ENCODE results near the gene RPA3. TPM values are rescaled to one million over a fixed set of nuclear protein-coding genes. Genes with fewer than 3 reads are reported as not detected.
A peak's percentile ranks its signal among the peaks of the same experiment; 100 is the strongest.

Gene RPA3
- total and polyA plus RNA-seq, 7 experiments from 2014 or later, result 20.0 to 96.9 (median 28.1) TPM

DNA sequence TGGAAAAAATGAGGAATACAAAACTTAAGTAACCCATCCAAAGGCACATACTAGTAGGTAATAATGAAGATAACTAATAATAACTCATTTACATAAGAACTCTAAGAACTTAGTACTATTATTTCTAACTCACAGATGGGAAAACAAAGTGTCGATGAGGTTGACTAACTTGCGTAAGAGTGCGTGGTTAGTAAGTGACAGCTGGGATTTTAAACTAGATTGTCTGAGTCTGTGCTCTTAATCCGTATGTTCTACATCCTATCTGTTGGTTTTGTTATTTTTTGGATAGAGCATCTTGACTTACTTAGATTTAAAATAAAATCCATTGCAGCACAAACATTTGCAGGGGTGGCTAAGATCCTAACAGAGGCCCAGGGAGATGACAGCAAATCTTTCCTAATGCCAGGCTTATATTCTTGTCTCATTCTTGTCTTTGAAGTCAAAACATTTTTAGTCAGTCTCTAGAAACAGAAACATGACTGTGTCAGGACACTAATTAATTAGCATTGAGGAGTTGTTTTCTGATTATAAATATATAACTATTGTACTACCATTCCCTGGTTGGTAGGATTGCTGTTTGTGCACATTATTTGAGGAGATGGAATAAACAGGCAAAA lies 11.7 kb downstream of the RPA3 start:
- peaks cover 7 to 42% (median 22%) of the 10 kb centered on the region in 7 donors for H3K4me1 Mint-ChIP-seq
- Histone ChIP-seq H3K27me3 (ENCODE audit: control insufficient read depth in 2 of 2, insufficient read depth in 2 of 2, low read length in 2 of 2) (no peaks in the 10 kb centered on the region), H3K36me3 (ENCODE audit: control insufficient read depth in 2 of 3, insufficient read depth in 3 of 3, low read length in 3 of 3) (no peaks in the 10 kb centered on the region), H3K27ac (ENCODE audit: low read depth, low read length) (no peak overlapping the region), H3K4me1 (ENCODE audit: control insufficient read depth in 2 of 2, insufficient read depth in 2 of 2, low read length in 2 of 2) (no peaks in the 10 kb centered on the region), H3K9me3 (ENCODE audit: control insufficient read depth in 2 of 3, low read length in 3 of 3) (no peaks in the 10 kb centered on the region), H3K4me3 (ENCODE audit: low read length) (no peak overlapping the region)
- DNase-seq, result no peak
- no peak overlapping the region for H3K4me3 Mint-ChIP-seq
- intact Hi-C loops (cut with micrococcal nuclease), result no loop called here
- H3K9me3 Mint-ChIP-seq, result no peaks in the 10 kb centered on the region
- ChIA-PET POLR2A (no interaction called here), CTCF (interaction anchor here (1.3 kb wide), 1 partner anchor 25 kb away, joined by 4 read pairs; no protein-coding TSS in a partner anchor)
- no peak overlapping the region for H3K27ac Mint-ChIP-seq
- peaks cover 0 to 28% (median 0%) of the 10 kb centered on the region in 5 donors for H3K36me3 Mint-ChIP-seq
- no peak for ATAC-seq
- H3K27me3 Mint-ChIP-seq, result no peaks in the 10 kb centered on the region

DNA sequence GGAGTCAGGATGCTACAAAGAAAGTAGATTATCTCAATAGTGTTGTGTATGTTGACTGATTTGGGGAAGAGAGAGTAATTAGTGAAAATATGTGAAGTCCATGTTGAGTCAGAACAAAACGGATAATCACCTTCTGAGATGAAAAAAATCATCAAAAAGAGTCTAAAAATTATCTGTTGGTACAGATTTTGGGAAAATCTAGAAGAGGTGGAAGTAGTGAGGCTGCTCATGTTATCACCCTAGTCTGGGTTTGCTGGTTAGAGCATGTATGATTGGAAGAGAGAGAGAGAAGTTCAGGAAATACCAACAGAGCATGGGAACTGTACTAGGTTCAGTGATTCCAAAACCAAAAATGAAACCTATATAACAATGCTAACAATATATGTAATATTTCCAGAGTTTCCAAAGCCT lies 12.3 kb downstream of the RPA3 start:
- Mint-ChIP-seq H3K4me1 (peaks cover 7 to 46% (median 26%) of the 10 kb centered on the region in 7 donors), H3K36me3 (peaks cover 0 to 28% (median 0%) of the 10 kb centered on the region in 5 donors), H3K4me3 (no peak overlapping the region), H3K9me3 (no peaks in the 10 kb centered on the region), H3K27ac (no peak overlapping the region), H3K27me3 (no peaks in the 10 kb centered on the region)
- Histone ChIP-seq H3K36me3 (ENCODE audit: control insufficient read depth in 2 of 3, insufficient read depth in 3 of 3, low read length in 3 of 3) (no peaks in the 10 kb centered on the region), H3K4me3 (ENCODE audit: low read length) (no peak overlapping the region), H3K4me1 (ENCODE audit: control insufficient read depth in 2 of 2, insufficient read depth in 2 of 2, low read length in 2 of 2) (no peaks in the 10 kb centered on the region), H3K9me3 (ENCODE audit: control insufficient read depth in 2 of 3, low read length in 3 of 3) (no peaks in the 10 kb centered on the region), H3K27ac (ENCODE audit: low read depth, low read length) (no peak overlapping the region), H3K27me3 (ENCODE audit: control insufficient read depth in 2 of 2, insufficient read depth in 2 of 2, low read length in 2 of 2) (no peaks in the 10 kb centered on the region)
- intact Hi-C loops (cut with micrococcal nuclease), result no loop called here
- no peak for DNase-seq
- ChIA-PET CTCF (no interaction called here), POLR2A (no interaction called here)
- ATAC-seq, result no peak

- intact Hi-C loops (cut with micrococcal nuclease), result no loop called here
- Mint-ChIP-seq H3K4me1 (peaks cover 7 to 45% (median 26%) of the 10 kb centered on the region in 7 donors), H3K27me3 (no peaks in the 10 kb centered on the region), H3K27ac (no peak overlapping the region), H3K36me3 (peaks cover 0 to 23% (median 0%) of the 10 kb centered on the region in 5 donors), H3K4me3 (no peak overlapping the region), H3K9me3 (no peaks in the 10 kb centered on the region)
- ATAC-seq, result no peak
- DNase-seq, result no peak
- H3K9me3 ChIP-seq (ENCODE audit: control insufficient read depth in 2 of 3, low read length in 3 of 3), result no peaks in the 10 kb centered on the region
- H3K4me3 ChIP-seq (ENCODE audit: low read length), result no peak overlapping the region
- H3K4me1 ChIP-seq (ENCODE audit: control insufficient read depth in 2 of 2, insufficient read depth in 2 of 2, low read length in 2 of 2), result no peaks in the 10 kb centered on the region
- POLR2A ChIA-PET, result no interaction called here
- CTCF ChIA-PET, result interaction anchor here (0.6 kb wide), 1 partner anchor 260 kb away, joined by 3 read pairs; no protein-coding TSS in a partner anchor
- H3K27ac ChIP-seq (ENCODE audit: low read depth, low read length), result no peak overlapping the region
- no peaks in the 10 kb centered on the region for H3K27me3 ChIP-seq (ENCODE audit: control insufficient read depth in 2 of 2, insufficient read depth in 2 of 2, low read length in 2 of 2)
- H3K36me3 ChIP-seq (ENCODE audit: control insufficient read depth in 2 of 3, insufficient read depth in 3 of 3, low read length in 3 of 3), result no peaks in the 10 kb centered on the region
Measured at GRCh38 chr7:7705318-7705717, 13.1 kb downstream of the RPA3 start.

GRCh38 chr7:7704867-7705266 lies 13.5 kb downstream of the RPA3 start:
- Mint-ChIP-seq H3K36me3 (peaks cover 0 to 20% (median 0%) of the 10 kb centered on the region in 5 donors), H3K9me3 (no peaks in the 10 kb centered on the region), H3K27ac (no peak overlapping the region), H3K4me1 (peaks cover 8 to 44% (median 28%) of the 10 kb centered on the region in 7 donors), H3K4me3 (no peak overlapping the region), H3K27me3 (no peaks in the 10 kb centered on the region)
- H3K4me3 ChIP-seq (ENCODE audit: low read length), result no peak overlapping the region
- H3K9me3 ChIP-seq (ENCODE audit: control insufficient read depth in 2 of 3, low read length in 3 of 3), result no peaks in the 10 kb centered on the region
- ATAC-seq (no peak), DNase-seq (no peak)
- POLR2A ChIA-PET, result no interaction called here
- H3K4me1 ChIP-seq (ENCODE audit: control insufficient read depth in 2 of 2, insufficient read depth in 2 of 2, low read length in 2 of 2), result no peaks in the 10 kb centered on the region
- no peaks in the 10 kb centered on the region for H3K27me3 ChIP-seq (ENCODE audit: control insufficient read depth in 2 of 2, insufficient read depth in 2 of 2, low read length in 2 of 2)
- no peaks in the 10 kb centered on the region for H3K36me3 ChIP-seq (ENCODE audit: control insufficient read depth in 2 of 3, insufficient read depth in 3 of 3, low read length in 3 of 3)
- CTCF ChIA-PET, result interaction anchor here (0.6 kb wide), 1 partner anchor 260 kb away, joined by 3 read pairs; no protein-coding TSS in a partner anchor
- intact Hi-C loops (cut with micrococcal nuclease), result no loop called here
- no peak overlapping the region for H3K27ac ChIP-seq (ENCODE audit: low read depth, low read length)

DNA sequence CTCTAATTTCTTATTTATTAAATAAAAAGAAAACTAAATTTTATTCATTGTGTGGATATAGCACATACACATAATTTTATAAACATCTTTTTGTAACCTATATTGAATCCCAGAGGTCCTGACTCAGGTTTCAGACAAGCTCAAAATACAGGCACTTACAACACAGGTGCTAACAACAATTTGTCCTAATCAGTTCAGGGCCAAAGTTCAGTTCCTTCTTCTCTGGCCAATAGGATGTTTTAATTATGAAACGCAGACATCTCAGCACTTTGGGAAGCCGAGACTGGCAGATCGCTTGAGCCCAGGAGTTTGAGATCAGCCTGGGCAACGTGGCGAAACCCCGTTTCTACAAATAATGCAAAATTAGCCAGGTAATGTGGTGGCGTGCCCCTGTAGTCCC lies 15.0 kb downstream of the RPA3 start:
- Histone ChIP-seq H3K9me3 (ENCODE audit: control insufficient read depth in 2 of 3, low read length in 3 of 3) (no peaks in the 10 kb centered on the region), H3K4me3 (ENCODE audit: low read length) (no peak overlapping the region), H3K36me3 (ENCODE audit: control insufficient read depth in 2 of 3, insufficient read depth in 3 of 3, low read length in 3 of 3) (no peaks in the 10 kb centered on the region), H3K27ac (ENCODE audit: low read depth, low read length) (no peak overlapping the region), H3K27me3 (ENCODE audit: control insufficient read depth in 2 of 2, insufficient read depth in 2 of 2, low read length in 2 of 2) (no peaks in the 10 kb centered on the region), H3K4me1 (ENCODE audit: control insufficient read depth in 2 of 2, insufficient read depth in 2 of 2, low read length in 2 of 2) (peaks cover 0 to 3% of the 10 kb centered on the region in 2 donors)
- DNase-seq (no peak), ATAC-seq (no peak)
- Mint-ChIP-seq H3K4me3 (no peak overlapping the region), H3K36me3 (peaks cover 0 to 19% (median 0%) of the 10 kb centered on the region in 5 donors), H3K4me1 (peaks cover 10 to 41% (median 25%) of the 10 kb centered on the region in 7 donors), H3K27ac (no peak overlapping the region), H3K9me3 (no peaks in the 10 kb centered on the region), H3K27me3 (no peaks in the 10 kb centered on the region)
- intact Hi-C loops (cut with micrococcal nuclease), result no loop called here
- ChIA-PET CTCF (no interaction called here), POLR2A (interaction anchor here (0.6 to 0.7 kb wide), 2 partner anchors 36 to 264 kb away, joined by 3 read pairs; no protein-coding TSS in a partner anchor)

DNA sequence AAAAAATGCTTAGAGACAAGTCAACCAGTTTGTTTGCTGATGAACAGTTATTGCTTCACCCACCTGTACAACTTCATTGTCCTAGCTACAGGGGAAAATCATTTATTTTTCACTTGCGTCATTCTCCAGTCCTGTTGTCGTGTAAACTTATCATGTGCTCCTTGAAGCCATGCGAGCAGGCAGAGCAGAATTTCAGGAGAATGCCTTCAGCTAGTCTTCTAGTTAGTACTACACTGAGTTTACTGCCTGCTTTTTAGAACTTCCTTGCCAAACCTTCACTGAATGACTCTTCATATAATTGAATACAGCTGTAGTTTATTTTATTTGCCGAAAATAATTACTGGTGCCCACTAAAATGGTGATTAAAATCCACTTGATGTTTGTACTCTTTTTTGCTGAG lies 15.6 kb downstream of the RPA3 start:
- intact Hi-C loops (cut with micrococcal nuclease), result no loop called here
- Histone ChIP-seq H3K4me3 (ENCODE audit: low read length) (no peak overlapping the region), H3K36me3 (ENCODE audit: control insufficient read depth in 2 of 3, insufficient read depth in 3 of 3, low read length in 3 of 3) (no peaks in the 10 kb centered on the region), H3K27me3 (ENCODE audit: control insufficient read depth in 2 of 2, insufficient read depth in 2 of 2, low read length in 2 of 2) (no peaks in the 10 kb centered on the region), H3K9me3 (ENCODE audit: control insufficient read depth in 2 of 3, low read length in 3 of 3) (no peaks in the 10 kb centered on the region), H3K4me1 (ENCODE audit: control insufficient read depth in 2 of 2, insufficient read depth in 2 of 2, low read length in 2 of 2) (peaks cover 0 to 3% of the 10 kb centered on the region in 2 donors), H3K27ac (ENCODE audit: low read depth, low read length) (no peak overlapping the region)
- H3K36me3 Mint-ChIP-seq, result peaks cover 0 to 19% (median 0%) of the 10 kb centered on the region in 5 donors
- H3K4me1 Mint-ChIP-seq, result peaks cover 10 to 47% (median 25%) of the 10 kb centered on the region in 7 donors
- DNase-seq (no peak), ATAC-seq (no peak)
- H3K4me3 Mint-ChIP-seq, result no peak overlapping the region
- H3K9me3 Mint-ChIP-seq, result no peaks in the 10 kb centered on the region
- no peaks in the 10 kb centered on the region for H3K27me3 Mint-ChIP-seq
- POLR2A ChIA-PET, result no interaction called here
- CTCF ChIA-PET, result interaction anchor here (1.2 kb wide), 1 partner anchor 22 kb away, joined by 3 read pairs; no protein-coding TSS in a partner anchor
- H3K27ac Mint-ChIP-seq, result no peak overlapping the region

DNA sequence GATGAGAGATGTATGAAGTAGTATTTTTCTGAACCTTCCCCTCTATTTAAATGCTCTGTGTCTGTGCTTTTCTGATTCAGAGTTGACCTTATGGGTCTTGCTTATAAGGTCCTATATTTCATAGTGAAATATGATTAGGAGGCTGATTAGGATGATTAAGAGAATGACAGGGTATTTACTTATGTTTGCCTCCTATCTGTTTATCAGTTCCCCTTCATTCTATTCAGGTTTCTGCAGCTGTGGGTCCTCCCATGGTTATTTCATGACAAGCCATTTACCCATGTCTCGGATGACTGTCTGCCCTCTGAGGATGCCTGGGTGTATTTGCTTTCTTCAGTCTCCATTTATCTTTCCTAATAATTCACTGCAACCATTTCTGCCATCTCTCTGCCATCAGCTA lies 16.9 kb downstream of the RPA3 start:
- no peak for DNase-seq
- peaks cover 10 to 54% (median 25%) of the 10 kb centered on the region in 7 donors for H3K4me1 Mint-ChIP-seq
- Histone ChIP-seq H3K27ac (ENCODE audit: low read depth, low read length) (no peak overlapping the region), H3K36me3 (ENCODE audit: control insufficient read depth in 2 of 3, insufficient read depth in 3 of 3, low read length in 3 of 3) (no peaks in the 10 kb centered on the region), H3K9me3 (ENCODE audit: control insufficient read depth in 2 of 3, low read length in 3 of 3) (no peaks in the 10 kb centered on the region), H3K27me3 (ENCODE audit: control insufficient read depth in 2 of 2, insufficient read depth in 2 of 2, low read length in 2 of 2) (no peaks in the 10 kb centered on the region), H3K4me1 (ENCODE audit: control insufficient read depth in 2 of 2, insufficient read depth in 2 of 2, low read length in 2 of 2) (peaks cover 3 to 5% of the 10 kb centered on the region in 2 donors), H3K4me3 (ENCODE audit: low read length) (no peak overlapping the region)
- H3K4me3 Mint-ChIP-seq, result no peak overlapping the region
- H3K36me3 Mint-ChIP-seq, result peaks cover 0 to 21% (median 3%) of the 10 kb centered on the region in 5 donors
- ChIA-PET POLR2A (no interaction called here), CTCF (interaction anchor here (1.2 kb wide), 1 partner anchor 20 kb away, joined by 3 read pairs; no protein-coding TSS in a partner anchor)
- intact Hi-C loops (cut with micrococcal nuclease), result no loop called here
- no peaks in the 10 kb centered on the region for H3K27me3 Mint-ChIP-seq
- no peak for ATAC-seq
- no peaks in the 10 kb centered on the region for H3K9me3 Mint-ChIP-seq
- H3K27ac Mint-ChIP-seq, result peak overlapping the region in 1 of 9 donors; percentile 27

Measured in naive thymus-derived CD4-positive, alpha-beta T cell (primary cell).